ENCODE measurements around the gene HTR2C. TPM values are rescaled to one million over a fixed set of nuclear protein-coding genes. Genes with fewer than 3 reads are reported as not detected.

Gene HTR2C
- total and polyA plus RNA-seq, 2 of the 13 experiments (the other 11 are each of a cell fraction or from before 2014, with no cell fraction given), result 0.01 TPM; not detected in 1

GRCh38 chrX:114599305-114599704 lies 15.4 kb downstream of the HTR2C start:
- DNase-seq (ENCODE audit: low spot score) (no peak), ATAC-seq (no peak), FAIRE-seq (no peak)
- Histone ChIP-seq H3K27ac (ENCODE audit: extremely low read length, insufficient read depth, low read length) (no peak overlapping the region), H3K9ac (ENCODE audit: insufficient read depth, low read depth, low read length) (no peak overlapping the region), H3K27me3 (ENCODE audit: control insufficient read depth in 1 of 2, insufficient read depth in 2 of 2, low read length in 2 of 2) (no peaks in the 10 kb centered on the region), H3K36me3 (replicated peaks in 1 of 2; ENCODE audit: control insufficient read depth in 1 of 2, insufficient read depth in 2 of 2, low read length in 2 of 2) (no peaks in the 10 kb centered on the region), H3K4me1 (ENCODE audit: insufficient read depth, low read length) (no peaks in the 10 kb centered on the region), H3K4me2 (ENCODE audit: low read depth, low read length) (no peak overlapping the region), H2AFZ (ENCODE audit: low read length) (no peak overlapping the region), H3K9me3 (ENCODE audit: low read length) (no peaks in the 10 kb centered on the region), H3K79me2 (ENCODE audit: insufficient read depth, low read length) (no peaks in the 10 kb centered on the region), H3K4me3 (replicated peaks in 1 of 3; ENCODE audit: insufficient read depth in 1 of 3, low read depth in 2 of 3, low read length in 3 of 3) (no peak overlapping the region), H4K20me1 (ENCODE audit: insufficient read depth, low read length) (no peaks in the 10 kb centered on the region)
- ChIA-PET POLR2A (no interaction called here), CTCF (ENCODE audit: low intra/inter-chr PET ratio, low total read pairs) (no interaction called here)
- no TSS peak for BruUV-seq (replicated peaks)
- in situ Hi-C loops (cut with HindIII; ENCODE audit: extremely low pct_ligation_motif_present, low pct_unique_long_range_greater_than_20kb) (no loop called here), intact Hi-C loops (cut with micrococcal nuclease; ENCODE audit: unreplicated experiment) (no loop called here)
- 0% methylated on average over 1 of the region's 1 CpG for WGBS (ENCODE audit: low lambda C conversion rate)
- no peak for TF ChIP-seq SRSF4 (IDR thresholded peaks at IDR 0.05; ENCODE audit: low read depth, low read length, poor library complexity, severe bottlenecking)
- no peak for TF ChIP-seq ZNF75D (CRISPR knock-in tag; IDR thresholded peaks at IDR 0.05; ENCODE audit: borderline replicate concordance)
- TF ChIP-seq ZBTB34 (CRISPR knock-in tag; IDR thresholded peaks at IDR 0.05), result no peak
- no peak for TF ChIP-seq HOMEZ (CRISPR knock-in tag; IDR thresholded peaks at IDR 0.05; ENCODE audit: low read depth)
- no peak for TF ChIP-seq ZNF460 (CRISPR knock-in tag; IDR thresholded peaks at IDR 0.05; ENCODE audit: borderline replicate concordance)
- TF ChIP-seq CEBPG (CRISPR knock-in tag; IDR thresholded peaks at IDR 0.05), result no peak
- TF ChIP-seq ZNF512B (CRISPR knock-in tag; IDR thresholded peaks at IDR 0.05; ENCODE audit: borderline replicate concordance), result no peak
- no peak for TF ChIP-seq KDM6A (CRISPR knock-in tag; IDR thresholded peaks at IDR 0.05; ENCODE audit: low read depth)
- no peak for TF ChIP-seq FOXJ3 (CRISPR knock-in tag; IDR thresholded peaks at IDR 0.05; ENCODE audit: borderline replicate concordance)
- TF ChIP-seq ARHGAP35 (CRISPR knock-in tag; IDR thresholded peaks at IDR 0.05; ENCODE audit: borderline replicate concordance), result no peak
- no peak for TF ChIP-seq ELF3 (CRISPR knock-in tag; IDR thresholded peaks at IDR 0.05)
- TF ChIP-seq RBM39 (IDR thresholded peaks at IDR 0.05; ENCODE audit: low read depth, low read length, poor library complexity, severe bottlenecking), result no peak
- TF ChIP-seq ZNF878 (CRISPR knock-in tag; IDR thresholded peaks at IDR 0.05), result no peak
- no peak for TF ChIP-seq ZNF281 (CRISPR knock-in tag; IDR thresholded peaks at IDR 0.05; ENCODE audit: borderline replicate concordance)
- TF ChIP-seq CBX1 (IDR thresholded peaks at IDR 0.05; ENCODE audit: low read depth), result no peak
- no peak for TF ChIP-seq ZKSCAN1 (IDR thresholded peaks at IDR 0.05; ENCODE audit: low read length)
- TF ChIP-seq ZFP36 (IDR thresholded peaks at IDR 0.05; ENCODE audit: borderline replicate concordance, low read depth, low read length, partially characterized antibody), result no peak
- TF ChIP-seq FOSL2 (CRISPR knock-in tag; IDR thresholded peaks at IDR 0.05), result no peak

All from HepG2 (cell line).